VCaP (cell line): ENCODE results near the gene MORF4L2.

Experiments used
- H3K27ac ChIP-seq: fragments of 450-650 bp; 2 replicates; pipeline ENCODE4 v1.5.1; 2017
- TF ChIP-seq, protein P1 (sequence below): fragments of 450-650 bp; conservative IDR thresholded peaks from 2 replicates; pipeline ENCODE4 v1.5.1; 2017; ENCODE audit warnings: mild to moderate bottlenecking, moderate library complexity

MORF4L2 gene

DNA sequence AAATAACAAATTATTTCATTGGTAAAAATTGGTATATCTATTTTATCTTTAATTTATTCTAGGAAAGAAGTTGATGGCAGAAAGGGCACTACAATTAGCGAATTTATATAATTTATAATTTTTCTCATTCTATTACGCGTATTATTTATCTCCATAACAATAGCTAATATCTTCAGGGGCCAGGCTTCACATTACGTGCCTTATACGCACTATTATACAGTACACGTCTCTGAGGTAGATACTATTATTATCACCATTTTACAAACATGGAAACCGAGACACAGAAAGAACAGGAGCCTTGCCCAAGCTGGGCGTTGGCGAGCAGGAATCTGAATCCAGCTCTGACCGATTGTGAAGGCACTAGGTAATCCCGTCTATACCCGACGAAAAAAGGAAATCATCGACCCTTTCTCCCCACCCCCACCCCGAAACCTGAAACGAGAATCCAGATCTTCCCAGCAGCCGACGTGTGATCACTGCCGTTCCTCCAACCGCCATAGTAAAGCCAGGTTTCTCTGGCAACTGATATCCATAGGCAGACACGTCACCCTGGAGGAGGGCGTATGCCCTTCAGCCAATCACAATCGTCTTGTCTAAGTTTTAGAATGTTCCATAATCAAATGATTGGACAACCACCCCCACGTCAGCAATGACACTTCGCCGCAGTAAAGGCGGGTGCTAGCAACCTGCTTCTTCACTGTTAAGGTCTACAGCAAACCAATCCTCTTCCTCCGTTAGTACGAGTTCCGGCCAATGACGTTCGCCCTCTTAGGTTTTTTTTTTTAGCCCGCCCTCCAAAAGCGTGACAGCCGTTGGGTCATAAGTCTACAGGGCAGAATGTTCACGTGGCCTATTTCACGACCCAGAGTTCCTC is at the start of gene MORF4L2:
Gene MORF4L2 (minus strand): TSS at position 501 of the 874 bp plus-strand sequence. CDS start 9,672 bp downstream, outside the sequence.
- peak within 1 kb of the TSS; percentile 85 for H3K27ac ChIP-seq
- TF ChIP-seq, protein P1, sequence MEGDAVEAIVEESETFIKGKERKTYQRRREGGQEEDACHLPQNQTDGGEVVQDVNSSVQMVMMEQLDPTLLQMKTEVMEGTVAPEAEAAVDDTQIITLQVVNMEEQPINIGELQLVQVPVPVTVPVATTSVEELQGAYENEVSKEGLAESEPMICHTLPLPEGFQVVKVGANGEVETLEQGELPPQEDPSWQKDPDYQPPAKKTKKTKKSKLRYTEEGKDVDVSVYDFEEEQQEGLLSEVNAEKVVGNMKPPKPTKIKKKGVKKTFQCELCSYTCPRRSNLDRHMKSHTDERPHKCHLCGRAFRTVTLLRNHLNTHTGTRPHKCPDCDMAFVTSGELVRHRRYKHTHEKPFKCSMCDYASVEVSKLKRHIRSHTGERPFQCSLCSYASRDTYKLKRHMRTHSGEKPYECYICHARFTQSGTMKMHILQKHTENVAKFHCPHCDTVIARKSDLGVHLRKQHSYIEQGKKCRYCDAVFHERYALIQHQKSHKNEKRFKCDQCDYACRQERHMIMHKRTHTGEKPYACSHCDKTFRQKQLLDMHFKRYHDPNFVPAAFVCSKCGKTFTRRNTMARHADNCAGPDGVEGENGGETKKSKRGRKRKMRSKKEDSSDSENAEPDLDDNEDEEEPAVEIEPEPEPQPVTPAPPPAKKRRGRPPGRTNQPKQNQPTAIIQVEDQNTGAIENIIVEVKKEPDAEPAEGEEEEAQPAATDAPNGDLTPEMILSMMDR, result no peak

DNA sequence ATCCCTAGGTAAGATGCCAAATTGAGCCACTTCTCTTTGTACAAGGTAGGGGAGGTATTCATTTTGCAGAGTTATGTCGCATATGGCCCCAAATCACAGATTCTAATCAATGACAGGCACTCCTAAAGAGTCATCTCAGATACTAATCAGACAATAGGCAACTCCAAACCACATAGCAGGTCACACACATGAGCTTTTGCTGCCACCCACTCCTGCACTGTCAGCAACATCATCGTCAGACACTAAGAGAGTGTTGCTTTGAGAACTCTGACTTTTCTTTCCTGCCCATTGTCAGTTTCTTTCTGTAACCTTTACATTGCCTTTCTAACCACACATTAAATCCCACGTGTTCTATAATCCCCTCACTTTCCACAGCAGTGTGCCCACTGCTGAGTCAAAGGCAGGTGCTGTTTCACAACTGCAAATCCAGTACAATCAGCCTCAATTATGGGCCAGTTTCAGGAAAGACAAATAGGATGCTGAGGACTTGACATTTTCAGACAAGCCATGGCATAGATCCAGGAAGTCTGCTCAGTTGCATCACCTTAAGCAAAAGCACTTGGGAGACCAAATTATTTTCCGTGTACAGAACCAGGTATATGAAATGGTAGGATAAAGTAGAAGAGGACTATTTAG is 47.7 kb upstream of the MORF4L2 start:
- TF ChIP-seq, protein P1, result no peak
- no peak overlapping the region for H3K27ac ChIP-seq

- TF ChIP-seq, protein P1, result no peak
- no peak overlapping the region for H3K27ac ChIP-seq
Measured at GRCh38 chrX:103733017-103733416, 46.5 kb upstream of the MORF4L2 start.

DNA sequence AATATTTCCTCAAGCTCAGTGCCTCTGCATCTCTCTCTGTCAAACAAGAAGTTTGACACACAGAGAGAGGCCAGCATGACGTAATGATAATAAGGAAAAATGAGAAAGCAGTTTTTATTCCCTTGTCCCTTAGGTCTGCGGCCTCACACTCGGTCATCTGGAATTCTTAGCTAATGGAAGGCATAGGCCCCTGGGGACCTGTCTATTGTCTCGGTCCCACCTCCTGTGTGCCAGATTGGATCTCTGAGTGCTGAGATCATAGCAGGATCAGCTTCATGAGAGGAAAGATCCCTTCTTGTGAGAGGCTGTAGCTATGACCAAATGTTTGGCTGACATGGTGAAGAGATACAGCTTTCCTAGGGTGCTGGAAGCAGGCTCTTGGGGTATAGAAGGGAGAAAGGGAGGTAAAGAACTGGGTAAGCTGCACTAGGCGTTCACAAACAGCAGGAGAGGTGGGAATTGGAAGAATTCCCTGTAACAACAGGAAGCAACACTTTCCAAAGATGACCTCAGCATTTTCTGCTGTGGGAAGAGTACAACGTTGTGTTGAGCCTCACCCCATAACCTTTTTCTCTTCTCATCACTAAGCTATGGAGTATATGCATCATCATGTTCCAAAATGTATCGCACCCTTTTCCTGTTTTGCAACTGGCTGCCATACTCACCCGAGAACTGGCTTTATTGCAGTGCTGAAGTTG is 44.4 kb upstream of the MORF4L2 start:
- no peak overlapping the region for H3K27ac ChIP-seq

GRCh38 chrX:103730147-103730795 is 43.8 kb upstream of the MORF4L2 start:
- TF ChIP-seq, protein P1, result no peak
- no peak overlapping the region for H3K27ac ChIP-seq

More for the DNA sequence above, 44.4 kb upstream of the MORF4L2 start:
- TF ChIP-seq, protein P1, result no peak

GRCh38 chrX:103729015-103729414 is 42.5 kb upstream of the MORF4L2 start:
- no peak overlapping the region for H3K27ac ChIP-seq
- TF ChIP-seq, protein P1, result no peak
